ENCODE measurements around the gene NECAB2. TPM values are rescaled to one million over a fixed set of nuclear protein-coding genes. Genes with fewer than 3 reads are reported as not detected.

NECAB2 gene
- total RNA-seq, 4 donors from 2014 or later: not detected

- Histone ChIP-seq H3K9me3 (no peaks in the 10 kb centered on the region), H3K4me1 (no peaks in the 10 kb centered on the region), H3K27me3 (no peaks in the 10 kb centered on the region), H3K27ac (no peak overlapping the region), H3K36me3 (no peaks in the 10 kb centered on the region), H3K4me3 (no peak overlapping the region)
- WGBS: 70% methylated on average over 8 of the region's 12 CpGs
- DNase-seq (ENCODE audit: low spot score in 2 of 2): no peak
- TF ChIP-seq CTCF (IDR thresholded peaks at IDR 0.05) (no peak), POLR2AphosphoS5 (IDR thresholded peaks at IDR 0.05) (no peak), EP300 (IDR thresholded peaks at IDR 0.05) (no peak), POLR2A (IDR thresholded peaks at IDR 0.05) (no peak)
Measured at GRCh38 chr16:83934684-83934977, 33.4 kb upstream of the NECAB2 start.

- Histone ChIP-seq H3K4me1 (no peaks in the 10 kb centered on the region), H3K4me3 (no peak overlapping the region), H3K36me3 (no peaks in the 10 kb centered on the region), H3K27me3 (no peaks in the 10 kb centered on the region), H3K9me3 (no peaks in the 10 kb centered on the region), H3K27ac (no peak overlapping the region)
- no peak for DNase-seq (ENCODE audit: low spot score in 2 of 2)
- TF ChIP-seq CTCF (IDR thresholded peaks at IDR 0.05): no peak
- no peak for TF ChIP-seq POLR2AphosphoS5 (IDR thresholded peaks at IDR 0.05)
- no peak for TF ChIP-seq POLR2A (IDR thresholded peaks at IDR 0.05)
- no peak for TF ChIP-seq EP300 (IDR thresholded peaks at IDR 0.05)
- WGBS: 72% methylated on average over 30 of the region's 30 CpGs
Measured at GRCh38 chr16:83935005-83935857, 32.8 kb upstream of the NECAB2 start.

GRCh38 chr16:83935858-83936255 lies 32.2 kb upstream of the NECAB2 start:
- no peaks in the 10 kb centered on the region for H3K27me3 ChIP-seq
- H3K4me3 ChIP-seq: no peak overlapping the region
- DNase-seq (ENCODE audit: low spot score in 2 of 2): no peak
- H3K36me3 ChIP-seq: no peaks in the 10 kb centered on the region
- TF ChIP-seq CTCF (IDR thresholded peaks at IDR 0.05): no peak
- TF ChIP-seq POLR2A (IDR thresholded peaks at IDR 0.05): no peak
- TF ChIP-seq EP300 (IDR thresholded peaks at IDR 0.05): no peak
- no peak for TF ChIP-seq POLR2AphosphoS5 (IDR thresholded peaks at IDR 0.05)
- no peaks in the 10 kb centered on the region for H3K4me1 ChIP-seq
- H3K9me3 ChIP-seq: no peaks in the 10 kb centered on the region
- H3K27ac ChIP-seq: no peak overlapping the region
- 52% methylated on average over 2 of the region's 10 CpGs for WGBS

GRCh38 chr16:83936581-83937165 lies 31.4 kb upstream of the NECAB2 start:
- 94% methylated on average over 18 of the region's 19 CpGs for whole genome bisulfite sequencing
- no peaks in the 10 kb centered on the region for H3K4me1 ChIP-seq
- no peaks in the 10 kb centered on the region for H3K9me3 ChIP-seq
- TF ChIP-seq POLR2AphosphoS5 (IDR thresholded peaks at IDR 0.05): no peak
- TF ChIP-seq POLR2A (IDR thresholded peaks at IDR 0.05): no peak
- TF ChIP-seq CTCF (IDR thresholded peaks at IDR 0.05): no peak
- TF ChIP-seq EP300 (IDR thresholded peaks at IDR 0.05): no peak
- no peaks in the 10 kb centered on the region for H3K27me3 ChIP-seq
- no peak overlapping the region for H3K4me3 ChIP-seq
- no peaks in the 10 kb centered on the region for H3K36me3 ChIP-seq
- H3K27ac ChIP-seq: no peak overlapping the region
- no peak for DNase-seq (ENCODE audit: low spot score in 2 of 2)

GRCh38 chr16:83937267-83937666 lies 30.8 kb upstream of the NECAB2 start:
- Histone ChIP-seq H3K27ac (no peak overlapping the region), H3K36me3 (no peaks in the 10 kb centered on the region), H3K27me3 (no peaks in the 10 kb centered on the region), H3K4me3 (no peak overlapping the region), H3K4me1 (no peaks in the 10 kb centered on the region), H3K9me3 (no peaks in the 10 kb centered on the region)
- no peak for DNase-seq (ENCODE audit: low spot score in 2 of 2)
- 96% methylated on average over 2 of the region's 2 CpGs for WGBS
- no peak for TF ChIP-seq EP300 (IDR thresholded peaks at IDR 0.05)
- no peak for TF ChIP-seq POLR2AphosphoS5 (IDR thresholded peaks at IDR 0.05)
- no peak for TF ChIP-seq CTCF (IDR thresholded peaks at IDR 0.05)
- no peak for TF ChIP-seq POLR2A (IDR thresholded peaks at IDR 0.05)

All from suprapubic skin (tissue), 4 donors.